HEK293 (cell line): Measurements from ENCODE around the gene SULT2B1.

Experiments used
- FEZF1 ChIP-seq: fragments of 450-650 bp; formaldehyde crosslinking; IDR thresholded peaks from 2 replicates; pipeline ENCODE4 v1.5.1; 2016; ENCODE audit warnings: missing biosample characterization, missing genetic modification characterization
- MZF1 ChIP-seq: fragments of 450-650 bp; formaldehyde crosslinking; IDR thresholded peaks from 2 replicates; pipeline ENCODE4 v1.5.1; 2017; ENCODE audit warnings: missing biosample characterization, missing genetic modification characterization, borderline replicate concordance
- TF ChIP-seq, protein P1 (sequence below): fragments of 450-650 bp; formaldehyde crosslinking; IDR thresholded peaks from 2 replicates; pipeline ENCODE4 v1.5.1; 2017; ENCODE audit warnings: missing biosample characterization, missing genetic modification characterization
- TF ChIP-seq, protein P2 (sequence below): fragments of 450-650 bp; formaldehyde crosslinking; IDR thresholded peaks from 2 replicates; pipeline ENCODE4 v1.5.1; 2016; ENCODE audit warnings: missing biosample characterization, missing genetic modification characterization

DNA sequence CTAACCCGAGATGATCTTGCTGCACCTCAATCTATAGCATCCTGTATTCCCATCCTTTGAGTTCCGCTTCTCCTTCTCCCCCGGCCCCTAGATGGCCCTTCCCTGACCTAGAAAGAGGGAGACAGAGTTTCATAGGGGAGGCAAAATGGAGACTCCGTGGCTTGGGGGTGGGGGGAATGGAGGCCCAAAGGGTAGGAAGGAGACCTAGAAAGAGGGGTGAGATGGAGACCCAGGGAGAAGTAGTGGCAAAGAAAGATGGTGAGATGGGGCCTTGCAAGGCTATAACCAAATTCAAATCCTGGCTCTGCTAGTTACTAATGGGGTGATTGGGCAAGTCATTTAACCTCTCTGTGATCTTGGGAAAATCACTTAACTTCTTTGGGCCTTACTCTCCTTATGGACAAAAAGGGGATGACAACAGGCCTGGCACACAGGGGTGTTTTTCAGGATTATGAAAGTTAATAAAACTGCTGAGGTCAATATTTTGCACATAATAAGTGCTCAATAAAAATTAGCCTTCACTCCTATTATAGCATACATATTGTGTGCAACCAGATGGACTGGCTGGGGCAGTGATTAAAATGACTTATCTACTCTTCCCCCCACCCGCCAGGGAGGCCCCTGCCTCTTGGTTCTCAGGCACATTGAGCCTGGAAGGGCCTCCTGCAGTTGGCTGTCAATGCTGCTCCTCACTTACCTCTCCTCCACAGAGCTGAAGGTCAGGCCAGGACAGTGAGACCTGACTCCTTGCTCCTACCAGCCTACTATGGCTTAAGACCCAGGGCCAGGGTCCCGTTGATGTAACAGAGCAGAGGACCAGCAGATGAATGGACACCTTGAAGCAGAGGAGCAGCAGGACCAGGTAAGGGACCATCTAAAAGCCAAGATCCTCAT lies 68.0 kb downstream of the SULT2B1 start:
- no peak for TF ChIP-seq MZF1
- TF ChIP-seq, protein P1, sequence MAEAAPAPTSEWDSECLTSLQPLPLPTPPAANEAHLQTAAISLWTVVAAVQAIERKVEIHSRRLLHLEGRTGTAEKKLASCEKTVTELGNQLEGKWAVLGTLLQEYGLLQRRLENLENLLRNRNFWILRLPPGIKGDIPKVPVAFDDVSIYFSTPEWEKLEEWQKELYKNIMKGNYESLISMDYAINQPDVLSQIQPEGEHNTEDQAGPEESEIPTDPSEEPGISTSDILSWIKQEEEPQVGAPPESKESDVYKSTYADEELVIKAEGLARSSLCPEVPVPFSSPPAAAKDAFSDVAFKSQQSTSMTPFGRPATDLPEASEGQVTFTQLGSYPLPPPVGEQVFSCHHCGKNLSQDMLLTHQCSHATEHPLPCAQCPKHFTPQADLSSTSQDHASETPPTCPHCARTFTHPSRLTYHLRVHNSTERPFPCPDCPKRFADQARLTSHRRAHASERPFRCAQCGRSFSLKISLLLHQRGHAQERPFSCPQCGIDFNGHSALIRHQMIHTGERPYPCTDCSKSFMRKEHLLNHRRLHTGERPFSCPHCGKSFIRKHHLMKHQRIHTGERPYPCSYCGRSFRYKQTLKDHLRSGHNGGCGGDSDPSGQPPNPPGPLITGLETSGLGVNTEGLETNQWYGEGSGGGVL (tag by site-specific recombination), result no peak
- TF ChIP-seq, protein P2, sequence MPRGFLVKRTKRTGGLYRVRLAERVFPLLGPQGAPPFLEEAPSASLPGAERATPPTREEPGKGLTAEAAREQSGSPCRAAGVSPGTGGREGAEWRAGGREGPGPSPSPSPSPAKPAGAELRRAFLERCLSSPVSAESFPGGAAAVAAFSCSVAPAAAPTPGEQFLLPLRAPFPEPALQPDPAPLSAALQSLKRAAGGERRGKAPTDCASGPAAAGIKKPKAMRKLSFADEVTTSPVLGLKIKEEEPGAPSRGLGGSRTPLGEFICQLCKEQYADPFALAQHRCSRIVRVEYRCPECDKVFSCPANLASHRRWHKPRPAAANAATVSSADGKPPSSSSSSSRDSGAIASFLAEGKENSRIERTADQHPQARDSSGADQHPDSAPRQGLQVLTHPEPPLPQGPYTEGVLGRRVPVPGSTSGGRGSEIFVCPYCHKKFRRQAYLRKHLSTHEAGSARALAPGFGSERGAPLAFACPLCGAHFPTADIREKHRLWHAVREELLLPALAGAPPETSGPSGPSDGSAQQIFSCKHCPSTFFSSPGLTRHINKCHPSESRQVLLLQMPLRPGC, result no peak
- TF ChIP-seq FEZF1 (tag by site-specific recombination), result no peak
